Spleen (tissue), 11 donors: ENCODE results near the gene CCDC117. TPM values are rescaled to one million over a fixed set of nuclear protein-coding genes. Genes with fewer than 3 reads are reported as not detected.

Experiments used
- DNase-seq: peaks from one replicate; pipeline ENCODE4 v3.0.0-alpha.2; 2020
- H3K27ac ChIP-seq, 8 donors: fragments of 200-600 bp; sonication (generic) in 7 of 8; 1 replicate in 4 of 8; 2 replicates in 4 of 8; pipeline versions ENCODE4 v1.5.0 to v1.8.0; 2016 to 2021; ENCODE audit warnings: inconsistent platforms in 4 of 8, mild to moderate bottlenecking in 4 of 8, moderate library complexity in 1 of 8
- H3K27me3 ChIP-seq, 7 donors: fragments of 200-600 bp; sonication (generic) in 6 of 7; replicated peaks in 1 of 7; 1 replicate in 4 of 7; 2 replicates in 3 of 7; pipeline versions ENCODE4 v1.5.0 to v1.8.0; 2016 to 2021; ENCODE audit warnings: inconsistent platforms in 3 of 7, mild to moderate bottlenecking in 1 of 7
- H3K36me3 ChIP-seq, 6 donors: fragments of 200-600 bp; sonication (generic) in 5 of 6; 1 replicate in 4 of 6; 2 replicates in 2 of 6; pipeline versions ENCODE4 v1.5.0 to v1.8.0; 2016 to 2021; ENCODE audit warnings: inconsistent platforms in 2 of 6
- H3K4me1 ChIP-seq, 6 donors: fragments of 200-600 bp; sonication (generic) in 5 of 6; 1 replicate in 3 of 6; 2 replicates in 3 of 6; pipeline versions ENCODE4 v1.5.0 to v1.8.0; 2016 to 2021; ENCODE audit warnings: inconsistent platforms in 3 of 6
- H3K4me3 ChIP-seq, 8 donors: fragments of 200-600 bp; sonication (generic) in 7 of 8; 1 replicate in 4 of 8; 2 replicates in 4 of 8; pipeline versions ENCODE4 v1.5.0 to v1.8.0; 2016 to 2021; ENCODE audit warnings: inconsistent platforms in 4 of 8, mild to moderate bottlenecking in 4 of 8, moderate library complexity in 2 of 8
- H3K9me3 ChIP-seq, 8 donors: fragments of 200-600 bp; sonication (generic) in 7 of 8; 1 replicate in 4 of 8; 2 replicates in 4 of 8; pipeline versions ENCODE4 v1.5.0 to v1.8.0; 2016 to 2021; ENCODE audit warnings: inconsistent platforms in 4 of 8
- CTCF ChIP-seq, 11 experiments: fragments of 200-600 bp in 7 of 11; fragments of 450-650 bp in 4 of 11; sonication (generic) in 4 of 11; IDR thresholded peaks in 8 of 11; conservative IDR thresholded peaks in 3 of 11; 1 replicate in 7 of 11; 2 replicates in 4 of 11; pipeline versions ENCODE4 v1.4.0 to v1.8.0; 2016 to 2021; ENCODE audit warnings: antibody characterized with exemption in 11 of 11, inconsistent platforms in 4 of 11, mild to moderate bottlenecking in 1 of 11
- POLR2A ChIP-seq, 3 donors: fragments of 450-650 bp; IDR thresholded peaks; one replicate each; pipeline ENCODE4 v1.5.1; 2017; ENCODE audit warnings: antibody characterized with exemption in 3 of 3, mild to moderate bottlenecking in 1 of 3
- POLR2AphosphoS5 ChIP-seq, 3 donors: sonication (generic); formaldehyde crosslinking; IDR thresholded peaks; one replicate each; pipeline ENCODE4 v1.5.1; 2017; ENCODE audit warnings: antibody characterized with exemption in 3 of 3
- WGBS, 5 donors: extraction: QIAGEN DNeasy Blood & Tissue Kit in 3 of 5; methylation state at CpG; one replicate each; pipeline versions ENCODE4 v1.1.5 to v1.1.7; 2013 to 2018; 5-methylcytosine and 5-hydroxymethylcytosine counted together
- intact Hi-C: fragments of 100-400 bp; cut with DNase I; formaldehyde crosslinking; loops from one replicate; pipeline ENCODE4 v1.15.0; 2023; ENCODE audit warnings: low total_unique reads
- polyA plus RNA-seq, 3 donors: library from polyadenylated mRNA; stranded (reverse); fragments of 200-250 nt; gene quantifications; one replicate each; pipeline ENCODE4 v1.2.1, GENCODE V29; 2013
- small RNA-seq, 4 donors: library from RNA; depleted of rRNA; stranded (forward); fragments of <200 nt; gene quantifications; one replicate each; pipeline ENCODE3, GENCODE V24; 2016
- total RNA-seq, 7 donors: library from RNA; depleted of rRNA in 3 of 7; stranded (reverse); fragments of >200 nt in 3 of 7; fragmentation: NEBNext Ultra II Directional in 4 of 7; extraction: Animal tissue kit (Norgen Biotek cat#: 25700) in 4 of 7; gene quantifications; one replicate each; pipeline versions ENCODE4 v1.1.0 to v1.2.1, GENCODE V29; 2016 to 2021
- donor health status: healthy with polysubstance abuse.
- donor health status: DM: no; HTN: no; CAD: no; lungs with moderate emphysema.
- donor health status: DM: no; HTN: no; CAD: no.
- donor health status: Bipolar disorder and iron deficiency.
- donor health status: healthy.
- donor health status: DM: no; HTN: no; CAD: no.
- donor health status: DM: yes; HTN: yes; CAD: no.

Gene CCDC117
- total and polyA plus RNA-seq, 10 donors, result 6.6 to 33.0 (median 19.0) TPM

- no peaks in the 10 kb centered on the region for H3K27me3 ChIP-seq
- TF ChIP-seq POLR2A (IDR thresholded peaks at IDR 0.05) (no peak), POLR2AphosphoS5 (IDR thresholded peaks at IDR 0.05) (no peak), CTCF (IDR thresholded peaks at IDR 0.05 in 8 of 11, conservative IDR thresholded peaks at IDR 0.05 in 3 of 11) (no peak)
- no peak overlapping the region for H3K4me3 ChIP-seq
- no peak overlapping the region for H3K27ac ChIP-seq
- peaks cover 0 to 8% (median 0%) of the 10 kb centered on the region in 6 donors for H3K36me3 ChIP-seq
- intact Hi-C loops, result no loop called here
- H3K9me3 ChIP-seq, result no peaks in the 10 kb centered on the region
- peaks cover 3 to 32% (median 11%) of the 10 kb centered on the region in 6 donors for H3K4me1 ChIP-seq
- 93 to 100% (median 95%) methylated on average over 1 of the region's 1 CpG for WGBS, 5 donors
- DNase-seq, result no peak
Observed at GRCh38 chr22:28832731-28833130, 60.2 kb downstream of the CCDC117 start.

GRCh38 chr22:28833276-28833923, 60.9 kb downstream of the CCDC117 start:
- TF ChIP-seq CTCF (IDR thresholded peaks at IDR 0.05 in 8 of 11, conservative IDR thresholded peaks at IDR 0.05 in 3 of 11) (no peak), POLR2AphosphoS5 (IDR thresholded peaks at IDR 0.05) (no peak), POLR2A (IDR thresholded peaks at IDR 0.05) (no peak)
- Histone ChIP-seq H3K9me3 (no peaks in the 10 kb centered on the region), H3K4me3 (no peak overlapping the region), H3K36me3 (peaks cover 0 to 8% (median 0%) of the 10 kb centered on the region in 6 donors), H3K27ac (no peak overlapping the region), H3K27me3 (no peaks in the 10 kb centered on the region), H3K4me1 (peaks cover 3 to 25% (median 11%) of the 10 kb centered on the region in 6 donors)
- 85 to 98% (median 86%) methylated on average over 3 of the region's 3 CpGs for WGBS, 5 donors
- no peak for DNase-seq
- intact Hi-C loops, result no loop called here

GRCh38 chr22:28835630-28836189, 63.2 kb downstream of the CCDC117 start:
- no peaks in the 10 kb centered on the region for H3K27me3 ChIP-seq
- no peaks in the 10 kb centered on the region for H3K9me3 ChIP-seq
- TF ChIP-seq POLR2A (IDR thresholded peaks at IDR 0.05) (no peak), POLR2AphosphoS5 (IDR thresholded peaks at IDR 0.05) (peak in 1 of 3 donors; percentile 8)
- no peak overlapping the region for H3K27ac ChIP-seq
- peaks cover 0 to 8% (median 0%) of the 10 kb centered on the region in 6 donors for H3K36me3 ChIP-seq
- peak; percentile 56 for DNase-seq
- intact Hi-C loops, result no loop called here
- no peak overlapping the region for H3K4me3 ChIP-seq
- peaks cover 0 to 5% (median 0%) of the 10 kb centered on the region in 6 donors for H3K4me1 ChIP-seq
- WGBS, 5 donors, result 89 to 96% (median 93%) methylated on average over 7 to 11 of the region's 11 CpGs

- no peaks in the 10 kb centered on the region for H3K4me1 ChIP-seq
- no peaks in the 10 kb centered on the region for H3K27me3 ChIP-seq
- H3K27ac ChIP-seq, result no peak overlapping the region
- 78 to 91% (median 88%) methylated on average over 6 of the region's 6 CpGs for WGBS, 5 donors
- intact Hi-C loops, result no loop called here
- no peaks in the 10 kb centered on the region for H3K9me3 ChIP-seq
- H3K4me3 ChIP-seq, result no peak overlapping the region
- DNase-seq, result peak; percentile 31
- TF ChIP-seq POLR2AphosphoS5 (IDR thresholded peaks at IDR 0.05), result no peak
- no peak for TF ChIP-seq CTCF (IDR thresholded peaks at IDR 0.05 in 8 of 11, conservative IDR thresholded peaks at IDR 0.05 in 3 of 11)
- TF ChIP-seq POLR2A (IDR thresholded peaks at IDR 0.05), result no peak
- peaks cover 0 to 2% (median 0%) of the 10 kb centered on the region in 6 donors for H3K36me3 ChIP-seq
Observed at GRCh38 chr22:28837640-28838039, 65.1 kb downstream of the CCDC117 start.

Small RNA genes lying within 50 kb of the gene (small RNA-seq; reads per million reads assigned to genes)
- 0 reads per million in 4 donors for gene Z93930.1

Other genes with a start within 250 kb of the CCDC117 start
- 10 to 100 TPM; 22.6 to 69.0 (median 39.5) TPM for gene TTC28, start 92.9 kb upstream of the CCDC117 start, total RNA-seq
- gene TTC28, start 92.9 kb upstream of the CCDC117 start, polyA plus RNA-seq, result 1 to 10 TPM in 1 of 3 donors, under 1 TPM in 2; 0.62 to 2.8 (median 0.76) TPM
- gene CHEK2, start 30.9 kb upstream of the CCDC117 start, total RNA-seq, result 10 to 100 TPM in 4 of 7 donors, 1 to 10 TPM in 3; 8.1 to 18.9 (median 10.6) TPM
- gene CHEK2, start 30.9 kb upstream of the CCDC117 start, polyA plus RNA-seq, result 10 to 100 TPM; 17.4 to 21.2 (median 19.8) TPM
- 10 to 100 TPM; 13.5 to 24.5 (median 17.2) TPM for gene HSCB, start 30.7 kb upstream of the CCDC117 start, total RNA-seq
- gene HSCB, start 30.7 kb upstream of the CCDC117 start, polyA plus RNA-seq, result 10 to 100 TPM; 24.8 to 26.6 (median 26.2) TPM
- gene XBP1, start 27.9 kb downstream of the CCDC117 start, total RNA-seq, result 100 to 1,000 TPM; 136 to 703 (median 251) TPM
- gene XBP1, start 27.9 kb downstream of the CCDC117 start, polyA plus RNA-seq, result 10 to 100 TPM; 26.8 to 53.8 (median 47.0) TPM
- 1 to 10 TPM; 1.9 to 4.5 (median 3.4) TPM for gene ZNRF3, start 110.9 kb downstream of the CCDC117 start, total RNA-seq
- under 1 TPM; 0.15 to 0.51 (median 0.30) TPM for gene ZNRF3, start 110.9 kb downstream of the CCDC117 start, polyA plus RNA-seq